HG03175 (cell line): ENCODE results near the gene KRTAP4-6.
"Not testable (repeated sequence)": the region's sequence is repeated elsewhere in the genome, so short reads cannot be mapped to it uniquely, and the experiment has no call there.

Experiments
- ATAC-seq: cut with Tn5 transposase; IDR thresholded peaks from one replicate; pipeline ENCODE4 v1.9.1; 2021; ENCODE audit warnings: mild to moderate bottlenecking, moderate library complexity; ENCODE audit not compliant: unreplicated experiment

Gene KRTAP4-6

DNA sequence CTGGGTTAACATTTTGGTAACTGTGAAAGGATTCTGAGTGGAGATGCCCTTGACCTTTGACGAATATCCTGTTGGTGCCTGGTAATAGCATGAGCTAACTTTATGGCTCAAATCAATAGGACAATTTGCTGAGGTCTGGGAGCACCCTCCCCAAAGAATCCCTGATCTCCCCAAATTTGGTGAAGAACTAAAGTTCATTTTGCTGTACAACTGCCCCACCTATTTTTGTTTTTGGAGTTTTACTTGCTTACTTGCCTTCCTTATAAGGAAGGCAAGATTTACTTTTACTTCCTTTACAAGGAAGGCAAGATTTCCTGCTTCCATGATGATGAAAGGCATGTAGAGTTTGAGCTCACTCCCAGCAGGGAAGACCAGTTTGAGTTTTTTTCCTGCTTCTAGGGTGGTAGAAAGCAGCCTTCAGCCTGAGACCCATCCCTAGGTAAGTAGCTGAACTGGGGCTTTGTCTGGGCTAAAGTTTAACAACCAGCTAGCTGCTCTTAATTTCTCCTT, 32.3 kb downstream of the KRTAP4-6 start:
- no peak for ATAC-seq

DNA sequence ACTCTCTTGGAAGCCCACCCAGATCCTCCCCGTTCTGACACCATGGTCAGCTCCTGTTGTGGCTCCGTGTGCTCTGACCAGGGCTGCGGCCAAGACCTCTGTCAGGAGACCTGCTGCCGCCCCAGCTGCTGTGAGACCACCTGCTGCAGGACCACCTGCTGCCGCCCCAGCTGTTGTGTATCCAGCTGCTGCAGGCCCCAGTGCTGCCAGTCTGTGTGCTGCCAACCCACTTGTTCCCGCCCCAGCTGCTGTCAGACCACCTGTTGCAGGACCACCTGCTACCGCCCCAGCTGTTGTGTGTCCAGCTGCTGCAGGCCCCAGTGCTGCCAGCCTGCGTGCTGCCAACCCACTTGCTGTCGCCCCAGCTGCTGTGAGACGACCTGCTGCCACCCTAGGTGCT, 35.0 kb downstream of the KRTAP4-6 start, which contains the start of gene KRTAP4-9:
Gene KRTAP4-9 (plus strand): TSS at position 43 of the 400 bp plus-strand sequence. CDS start 0 bp downstream, at position 43.
- ATAC-seq, result not testable (repeated sequence)

GRCh38 chr17:41104386-41105038, 35.8 kb downstream of the KRTAP4-6 start:
- not testable (repeated sequence) for ATAC-seq

DNA sequence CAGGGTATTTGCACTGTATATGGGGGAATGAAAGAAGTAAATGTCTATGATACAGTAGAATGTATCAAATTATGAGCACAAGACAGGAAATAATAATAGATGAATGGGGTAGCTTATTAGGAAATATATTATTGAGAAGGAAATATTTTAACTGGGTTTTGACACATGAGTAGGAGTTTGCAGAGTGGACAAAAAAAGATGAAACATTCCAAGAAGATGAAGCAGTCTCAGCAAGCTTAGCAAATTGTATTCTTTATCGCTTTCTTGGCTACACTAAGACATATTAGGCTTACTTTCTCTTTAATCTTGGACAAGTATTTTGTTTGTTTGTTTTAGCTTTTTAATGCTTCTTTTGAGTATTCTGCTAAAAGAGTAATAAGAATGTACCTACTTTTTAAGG, 36.4 kb downstream of the KRTAP4-6 start:
- ATAC-seq, result no peak

- ATAC-seq, result no peak
Observed at GRCh38 chr17:41101586-41102259, 38.6 kb downstream of the KRTAP4-6 start, which contains the start of gene KRTAP4-16. Gene KRTAP4-16, minus strand, starts transcription at chr17:41102209. Its CDS starts 0 bp downstream, at chr17:41102209.

GRCh38 chr17:41099682-41100480, 40.5 kb downstream of the KRTAP4-6 start:
- ATAC-seq, result not testable (repeated sequence)

- no peak for ATAC-seq
Observed at GRCh38 chr17:41098481-41098880, 41.9 kb downstream of the KRTAP4-6 start.

- no peak for ATAC-seq
Observed at GRCh38 chr17:41098042-41098441, 42.3 kb downstream of the KRTAP4-6 start, which contains the start of gene KRTAP4-8. Gene KRTAP4-8, minus strand, starts transcription at chr17:41098142. Its CDS starts 58 bp downstream, at chr17:41098084.

- ATAC-seq, result no peak
Observed at GRCh38 chr17:41096055-41096454, 44.3 kb downstream of the KRTAP4-6 start.
